ENCODE data around the gene NCEH1. TPM values are rescaled to one million over a fixed set of nuclear protein-coding genes. Genes with fewer than 3 reads are reported as not detected.

Gene NCEH1
- total RNA-seq, 4 donors from 2014 or later = 2.3 to 5.8 (median 4.2) TPM

DNA sequence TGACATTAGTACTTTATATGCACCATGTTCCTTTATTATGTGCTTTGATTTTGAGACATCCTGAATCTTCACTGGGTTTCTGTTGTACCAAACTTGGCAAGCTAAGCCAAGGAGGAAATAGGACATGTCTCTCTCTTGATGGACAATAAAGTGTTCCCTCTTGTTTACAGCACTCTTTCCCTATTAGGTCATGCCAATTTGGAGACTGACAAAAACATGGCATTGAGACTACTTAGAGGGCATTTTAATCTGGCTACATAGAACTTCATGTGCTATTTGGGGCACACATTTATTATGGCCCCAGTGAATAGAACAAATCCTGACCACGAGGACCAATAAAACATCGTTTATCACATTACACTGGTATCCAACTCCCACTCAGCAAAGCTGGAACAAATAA, 102.3 kb downstream of the NCEH1 start:
- Histone ChIP-seq H3K4me3 (no peak overlapping the region), H3K27me3 (no peaks in the 10 kb centered on the region), H3K4me1 (peaks cover 9% of the 10 kb centered on the region), H3K27ac (no peak overlapping the region), H3K9me3 (no peaks in the 10 kb centered on the region), H3K36me3 (no peaks in the 10 kb centered on the region)
- TF ChIP-seq POLR2A (IDR thresholded peaks at IDR 0.05) = no peak
- TF ChIP-seq, protein P1, sequence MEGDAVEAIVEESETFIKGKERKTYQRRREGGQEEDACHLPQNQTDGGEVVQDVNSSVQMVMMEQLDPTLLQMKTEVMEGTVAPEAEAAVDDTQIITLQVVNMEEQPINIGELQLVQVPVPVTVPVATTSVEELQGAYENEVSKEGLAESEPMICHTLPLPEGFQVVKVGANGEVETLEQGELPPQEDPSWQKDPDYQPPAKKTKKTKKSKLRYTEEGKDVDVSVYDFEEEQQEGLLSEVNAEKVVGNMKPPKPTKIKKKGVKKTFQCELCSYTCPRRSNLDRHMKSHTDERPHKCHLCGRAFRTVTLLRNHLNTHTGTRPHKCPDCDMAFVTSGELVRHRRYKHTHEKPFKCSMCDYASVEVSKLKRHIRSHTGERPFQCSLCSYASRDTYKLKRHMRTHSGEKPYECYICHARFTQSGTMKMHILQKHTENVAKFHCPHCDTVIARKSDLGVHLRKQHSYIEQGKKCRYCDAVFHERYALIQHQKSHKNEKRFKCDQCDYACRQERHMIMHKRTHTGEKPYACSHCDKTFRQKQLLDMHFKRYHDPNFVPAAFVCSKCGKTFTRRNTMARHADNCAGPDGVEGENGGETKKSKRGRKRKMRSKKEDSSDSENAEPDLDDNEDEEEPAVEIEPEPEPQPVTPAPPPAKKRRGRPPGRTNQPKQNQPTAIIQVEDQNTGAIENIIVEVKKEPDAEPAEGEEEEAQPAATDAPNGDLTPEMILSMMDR (IDR thresholded peaks at IDR 0.05) = no peak
- no peak for TF ChIP-seq EP300 (IDR thresholded peaks at IDR 0.05)
- TF ChIP-seq POLR2AphosphoS5 (IDR thresholded peaks at IDR 0.05) = no peak
- WGBS = 50% methylated on average over 2 of the region's 2 CpGs
- no peak for DNase-seq (ENCODE audit: low spot score in 2 of 2)

DNA sequence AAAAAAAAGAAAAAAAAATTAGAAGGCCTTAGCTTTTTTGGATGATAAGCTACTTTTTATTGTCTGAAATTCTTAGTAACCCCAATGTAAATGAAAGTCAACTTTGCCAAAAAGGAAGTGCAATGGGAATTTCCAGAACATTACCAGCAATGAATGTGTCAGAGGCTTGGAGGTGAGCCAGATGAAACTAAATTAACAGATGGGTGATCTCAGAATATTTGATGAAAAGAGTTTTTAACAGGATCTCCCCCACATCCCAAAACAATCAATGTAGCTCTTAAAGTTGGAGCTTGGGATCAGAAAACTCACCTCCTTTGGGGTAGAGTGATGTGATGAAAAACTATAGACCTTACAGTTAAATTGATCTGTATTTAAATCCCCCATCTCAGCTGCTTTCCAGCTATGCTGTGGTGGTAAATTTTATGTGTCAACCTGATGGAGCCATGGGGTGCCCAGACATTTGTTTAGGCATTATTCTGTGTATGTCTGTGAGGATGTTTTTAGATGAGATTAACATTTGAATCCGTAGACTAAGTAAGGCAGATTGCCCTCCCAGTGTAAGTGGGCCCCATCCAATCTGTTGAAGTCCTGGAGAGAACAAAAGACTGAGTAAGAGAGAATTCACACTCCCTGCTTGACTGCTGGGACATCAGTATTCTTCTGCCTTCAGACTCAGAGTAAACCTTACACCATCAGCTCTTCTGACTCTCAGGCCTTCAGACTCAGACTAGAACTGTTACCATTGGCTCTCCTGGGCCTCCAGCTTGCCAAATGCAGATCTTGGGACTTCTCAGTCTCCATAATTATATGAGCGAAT, 103.4 kb downstream of the NCEH1 start:
- DNase-seq (ENCODE audit: low spot score in 2 of 2) = no peak
- Histone ChIP-seq H3K9me3 (no peaks in the 10 kb centered on the region), H3K36me3 (no peaks in the 10 kb centered on the region), H3K27me3 (no peaks in the 10 kb centered on the region), H3K4me3 (no peak overlapping the region), H3K4me1 (peaks cover 9% of the 10 kb centered on the region), H3K27ac (no peak overlapping the region)
- TF ChIP-seq EP300 (IDR thresholded peaks at IDR 0.05) (no peak), POLR2AphosphoS5 (IDR thresholded peaks at IDR 0.05) (no peak), POLR2A (IDR thresholded peaks at IDR 0.05) (no peak)
- TF ChIP-seq, protein P1 (IDR thresholded peaks at IDR 0.05) = no peak
- 62% methylated on average over 2 of the region's 2 CpGs for WGBS

DNA sequence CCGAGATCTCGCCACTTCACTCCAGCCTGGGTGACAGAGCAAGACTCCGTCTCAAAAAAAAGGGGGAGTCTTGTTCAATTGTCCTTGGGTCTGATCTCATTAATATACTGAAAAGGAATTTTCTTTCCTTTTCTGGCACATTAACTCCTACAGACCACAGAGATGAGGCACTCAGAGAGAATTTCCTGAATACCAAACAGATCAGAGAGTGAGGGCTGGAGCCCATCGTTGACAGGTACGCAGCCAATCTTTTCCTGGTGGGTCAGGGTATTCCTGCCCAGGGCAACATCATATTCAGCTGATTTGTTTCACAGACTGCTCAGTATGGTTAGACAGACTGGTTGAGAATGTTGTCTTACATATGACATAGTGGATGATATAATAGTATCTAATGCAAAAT, 104.8 kb downstream of the NCEH1 start:
- H3K4me1 ChIP-seq = peaks cover 9% of the 10 kb centered on the region
- H3K4me3 ChIP-seq = no peak overlapping the region
- TF ChIP-seq EP300 (IDR thresholded peaks at IDR 0.05) (no peak), POLR2A (IDR thresholded peaks at IDR 0.05) (no peak), POLR2AphosphoS5 (IDR thresholded peaks at IDR 0.05) (no peak)
- TF ChIP-seq, protein P1 (IDR thresholded peaks at IDR 0.05) = no peak
- H3K27ac ChIP-seq = no peak overlapping the region
- 82% methylated on average over 5 of the region's 5 CpGs for WGBS
- no peaks in the 10 kb centered on the region for H3K9me3 ChIP-seq
- no peaks in the 10 kb centered on the region for H3K27me3 ChIP-seq
- H3K36me3 ChIP-seq = no peaks in the 10 kb centered on the region
- no peak for DNase-seq (ENCODE audit: low spot score in 2 of 2)

- no peaks in the 10 kb centered on the region for H3K9me3 ChIP-seq
- peaks cover 9% of the 10 kb centered on the region for H3K4me1 ChIP-seq
- TF ChIP-seq, protein P1 (IDR thresholded peaks at IDR 0.05) = no peak
- TF ChIP-seq POLR2AphosphoS5 (IDR thresholded peaks at IDR 0.05) (no peak), POLR2A (IDR thresholded peaks at IDR 0.05) (no peak), EP300 (IDR thresholded peaks at IDR 0.05) (no peak)
- no peak for DNase-seq (ENCODE audit: low spot score in 2 of 2)
- no peaks in the 10 kb centered on the region for H3K27me3 ChIP-seq
- WGBS = 86% methylated on average over 3 of the region's 3 CpGs
- H3K27ac ChIP-seq = no peak overlapping the region
- H3K4me3 ChIP-seq = no peak overlapping the region
- H3K36me3 ChIP-seq = no peaks in the 10 kb centered on the region
Observed at GRCh38 chr3:172604895-172605646, 105.8 kb downstream of the NCEH1 start.
